Left ventricle myocardium inferior (tissue), 1 donor: ENCODE measurements around the gene TTC4. TPM values are rescaled to one million over a fixed set of nuclear protein-coding genes. Genes with fewer than 3 reads are reported as not detected.

Source experiments
- DNase-seq: peaks from one replicate; pipeline ENCODE4 v3.0.0-alpha.2; 2020
- H3K27ac ChIP-seq: fragments of 200-600 bp; replicated peaks from 2 replicates; pipeline ENCODE4 v1.8.0; 2021
- H3K27me3 ChIP-seq: fragments of 200-600 bp; 2 replicates; pipeline ENCODE4 v1.8.0; 2021; ENCODE audit warnings: low read depth
- H3K36me3 ChIP-seq: fragments of 200-600 bp; 2 replicates; pipeline ENCODE4 v1.8.0; 2021
- H3K4me1 ChIP-seq: fragments of 200-600 bp; 2 replicates; pipeline ENCODE4 v1.8.0; 2021
- H3K4me3 ChIP-seq: fragments of 200-600 bp; 2 replicates; pipeline ENCODE4 v1.8.0; 2021; ENCODE audit warnings: mild to moderate bottlenecking, moderate library complexity
- H3K9me3 ChIP-seq: fragments of 200-600 bp; replicated peaks from 2 replicates; pipeline ENCODE4 v1.8.0; 2021
- CTCF ChIP-seq: fragments of 200-600 bp; IDR thresholded peaks from 2 replicates; pipeline ENCODE4 v1.8.0; 2021; ENCODE audit warnings: antibody characterized with exemption, mild to moderate bottlenecking, borderline replicate concordance
- intact Hi-C: fragments of 100-400 bp; cut with micrococcal nuclease; formaldehyde crosslinking; loops from one replicate; pipeline ENCODE4 v1.11.0; 2022
- total RNA-seq: library from RNA; stranded (reverse); fragmentation: NEBNext Ultra II Directional; extraction: Animal tissue kit (Norgen Biotek cat#: 25700); gene quantifications from one replicate; pipeline ENCODE4 v1.2.1, GENCODE V29; 2021
- donor health status: DM: no; HTN: yes; CAD: no; lungs with severe emphysema.

The TTC4 gene
- total RNA-seq, 1 donor from 2014 or later: 16.1 TPM

DNA sequence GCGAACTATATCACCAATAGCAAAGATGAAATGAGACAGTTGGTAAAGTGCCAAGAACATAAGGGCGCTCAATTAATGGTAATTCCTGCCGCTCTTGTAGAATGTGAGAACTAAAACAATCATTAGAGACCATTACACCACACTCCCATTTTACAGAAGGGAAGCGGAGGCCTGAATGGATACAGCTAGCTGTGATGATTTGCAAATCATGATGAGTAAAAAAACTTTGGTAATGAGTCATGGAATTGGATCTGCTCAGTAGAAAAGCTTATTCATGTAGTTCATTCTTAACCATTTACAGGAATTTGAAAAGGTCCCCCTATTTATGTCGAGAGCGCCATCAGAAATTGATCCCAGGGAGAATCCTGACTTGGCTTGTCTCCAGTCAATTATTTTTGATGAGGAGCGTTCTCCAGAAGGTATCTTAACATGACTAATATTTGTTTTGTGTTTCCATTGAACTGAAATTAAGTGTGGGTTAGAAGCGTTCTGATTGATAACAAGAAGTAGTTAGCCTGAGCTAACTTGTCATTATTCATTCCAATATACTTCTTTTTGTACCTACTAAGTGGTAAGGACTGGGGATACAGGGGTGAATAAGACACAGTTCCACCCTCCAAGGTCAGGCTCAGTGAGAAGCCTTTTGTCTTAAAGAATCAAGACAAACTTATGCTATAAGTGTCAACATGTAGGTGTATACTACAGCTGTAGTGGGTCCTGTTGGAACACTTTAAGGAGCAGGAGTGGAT, 812 bp downstream of the TTC4 start:
- Histone ChIP-seq H3K36me3 (peaks cover 42% of the 10 kb centered on the region), H3K9me3 (no peaks in the 10 kb centered on the region), H3K27me3 (no peaks in the 10 kb centered on the region), H3K4me1 (peaks cover 25% of the 10 kb centered on the region), H3K4me3 (peak overlapping the region; percentile 87), H3K27ac (peak overlapping the region; percentile 76)
- no peak for TF ChIP-seq CTCF
- DNase-seq: no peak
- intact Hi-C loops: no loop called here

DNA sequence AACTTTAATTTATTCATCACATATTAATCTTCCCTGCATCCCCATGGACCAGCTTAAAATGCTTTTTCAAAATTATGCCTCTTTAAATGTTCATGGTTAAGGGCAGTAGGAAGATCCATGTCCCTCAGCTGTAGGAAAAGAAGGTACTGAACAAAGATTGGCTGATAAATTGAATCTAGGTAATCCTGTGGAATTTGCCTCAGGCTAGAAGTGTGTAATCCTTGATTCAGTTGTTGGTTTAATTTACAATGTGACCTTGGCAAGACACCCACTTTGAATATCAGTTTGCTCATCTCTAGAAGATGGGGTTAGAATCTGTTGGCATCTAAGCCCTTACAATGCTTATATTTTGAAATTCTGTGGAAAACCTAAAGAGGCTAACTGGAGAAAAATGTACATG, 6.1 kb downstream of the TTC4 start:
- H3K4me1 ChIP-seq: peaks cover 7% of the 10 kb centered on the region
- no peak overlapping the region for H3K27ac ChIP-seq
- DNase-seq: no peak
- TF ChIP-seq CTCF: no peak
- H3K4me3 ChIP-seq: no peak overlapping the region
- H3K9me3 ChIP-seq: no peaks in the 10 kb centered on the region
- no peaks in the 10 kb centered on the region for H3K27me3 ChIP-seq
- H3K36me3 ChIP-seq: peaks cover 95% of the 10 kb centered on the region
- intact Hi-C loops: no loop called here

DNA sequence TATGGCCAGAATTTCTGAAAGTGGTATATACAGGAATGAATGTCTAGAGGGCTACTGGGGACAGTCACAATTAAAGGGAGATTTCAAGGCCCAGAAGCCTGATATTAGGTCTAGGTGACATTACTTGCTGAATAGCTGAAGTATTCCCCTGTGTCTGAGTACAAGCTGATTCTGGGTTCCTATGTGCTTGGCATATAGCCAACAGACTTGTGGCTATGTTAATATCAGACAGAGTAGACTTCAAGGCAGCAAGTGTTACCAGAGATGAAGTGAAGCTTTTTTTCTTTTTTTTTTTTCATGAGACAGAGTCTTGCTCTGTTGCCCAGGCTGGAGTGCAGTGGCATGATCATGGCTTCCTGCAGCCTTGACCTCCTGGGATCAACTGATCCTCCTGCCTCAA, 8.3 kb downstream of the TTC4 start:
- no peak for DNase-seq
- H3K36me3 ChIP-seq: peaks cover 98% of the 10 kb centered on the region
- no peak overlapping the region for H3K4me3 ChIP-seq
- H3K4me1 ChIP-seq: no peaks in the 10 kb centered on the region
- no peak for TF ChIP-seq CTCF
- no peaks in the 10 kb centered on the region for H3K27me3 ChIP-seq
- no peak overlapping the region for H3K27ac ChIP-seq
- intact Hi-C loops: no loop called here
- H3K9me3 ChIP-seq: no peaks in the 10 kb centered on the region

- Histone ChIP-seq H3K4me1 (no peaks in the 10 kb centered on the region), H3K36me3 (peaks cover 99% of the 10 kb centered on the region), H3K9me3 (no peaks in the 10 kb centered on the region), H3K27me3 (no peaks in the 10 kb centered on the region), H3K4me3 (no peak overlapping the region), H3K27ac (no peak overlapping the region)
- intact Hi-C loops: no loop called here
- TF ChIP-seq CTCF: no peak
- DNase-seq: no peak
Observed at GRCh38 chr1:54724771-54725170, 9.1 kb downstream of the TTC4 start.

GRCh38 chr1:54728027-54728426, 12.4 kb downstream of the TTC4 start:
- TF ChIP-seq CTCF: no peak
- DNase-seq: no peak
- intact Hi-C loops: no loop called here
- peaks cover 100% of the 10 kb centered on the region for H3K36me3 ChIP-seq
- no peaks in the 10 kb centered on the region for H3K4me1 ChIP-seq
- H3K27ac ChIP-seq: no peak overlapping the region
- no peak overlapping the region for H3K4me3 ChIP-seq
- no peaks in the 10 kb centered on the region for H3K9me3 ChIP-seq
- no peaks in the 10 kb centered on the region for H3K27me3 ChIP-seq
